NCI-H2171 treated with DMSO at 0.1 percent for 48 hours (cell line): Measurements from ENCODE around the gene DNAJB13.

Source experiments
- DNase-seq: peaks from one replicate; lab custom pipeline; 2025; lab: John Stamatoyannopoulos, UW

Gene DNAJB13

GRCh38 chr11:74000307-74001133, 49.7 kb downstream of the DNAJB13 start:
- no peak for DNase-seq

- DNase-seq, result no peak
These were observed 51.0 kb downstream of the DNAJB13 start for GRCh38 chr11:74001822-74002286.

- no peak for DNase-seq
These were observed 52.0 kb downstream of the DNAJB13 start for GRCh38 chr11:74002832-74003231.

- DNase-seq, result no peak
These were observed 53.3 kb downstream of the DNAJB13 start for GRCh38 chr11:74004046-74004695.

GRCh38 chr11:74004759-74005615, 54.2 kb downstream of the DNAJB13 start:
- DNase-seq, result no peak

DNA sequence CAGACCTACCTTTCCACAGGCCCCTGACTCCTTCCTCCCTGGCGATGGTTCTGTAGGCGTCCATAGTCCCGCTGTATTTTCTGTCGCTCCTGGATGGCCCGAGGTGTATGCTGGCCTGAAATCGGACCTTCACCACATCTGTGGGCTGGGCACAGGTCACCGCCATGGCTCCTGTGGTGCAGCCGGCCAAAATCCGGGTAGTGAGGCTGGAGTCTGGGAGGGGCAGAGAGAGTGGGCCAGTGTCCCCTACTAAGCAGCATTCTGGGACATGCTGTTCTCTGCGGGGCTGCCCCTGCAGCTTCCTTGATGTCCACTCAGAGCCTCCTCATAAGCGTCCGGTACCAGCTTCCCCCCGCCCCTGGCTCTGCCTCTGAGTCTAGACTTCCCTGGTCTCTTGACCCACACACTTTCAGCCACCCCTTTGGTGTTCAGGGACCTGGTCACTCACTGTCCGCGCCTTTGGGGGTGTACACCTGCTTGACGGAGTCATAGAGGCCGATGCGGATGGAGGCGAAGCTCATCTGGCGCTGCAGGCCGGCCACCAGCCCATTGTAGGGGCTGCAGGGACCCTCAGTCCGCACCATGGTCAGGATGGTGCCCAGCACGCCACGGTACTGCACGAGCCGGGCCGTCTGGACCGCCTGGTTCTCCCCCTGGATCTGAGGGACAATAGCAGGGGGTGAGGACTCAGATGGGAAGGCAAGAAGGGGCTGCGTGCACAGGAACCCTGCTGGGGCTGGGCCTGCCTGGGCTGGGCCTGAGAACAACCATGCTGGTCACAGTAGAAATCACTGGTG, 55.1 kb downstream of the DNAJB13 start:
- no peak for DNase-seq

DNA sequence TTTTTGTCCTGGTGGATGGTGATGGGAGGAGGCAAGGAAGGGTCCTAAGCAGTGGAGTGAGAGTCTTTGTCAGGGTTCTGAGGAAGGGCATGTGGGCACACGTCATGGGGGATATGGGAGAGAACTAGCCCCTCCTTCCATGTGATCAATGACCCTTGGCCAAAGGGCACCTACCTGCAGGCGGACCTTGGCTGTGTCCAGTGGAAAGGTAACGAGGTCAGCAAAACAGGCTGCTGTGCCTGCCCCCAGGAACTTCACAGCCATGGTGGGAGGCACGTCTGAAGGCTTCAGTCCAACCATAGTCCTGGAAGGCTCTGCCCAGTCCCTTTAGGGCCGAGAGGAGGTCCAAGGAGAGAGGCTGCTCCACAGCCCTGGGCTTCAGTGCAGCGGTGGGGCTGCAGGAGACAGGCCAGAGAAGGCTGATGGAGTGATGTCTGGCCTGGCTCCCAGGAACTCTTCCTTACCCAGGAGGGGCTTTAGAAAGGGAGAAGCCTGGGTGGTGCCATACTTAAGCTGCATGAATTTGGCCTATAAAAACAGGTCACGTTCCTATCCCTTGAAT, 56.0 kb downstream of the DNAJB13 start:
- no peak for DNase-seq

DNA sequence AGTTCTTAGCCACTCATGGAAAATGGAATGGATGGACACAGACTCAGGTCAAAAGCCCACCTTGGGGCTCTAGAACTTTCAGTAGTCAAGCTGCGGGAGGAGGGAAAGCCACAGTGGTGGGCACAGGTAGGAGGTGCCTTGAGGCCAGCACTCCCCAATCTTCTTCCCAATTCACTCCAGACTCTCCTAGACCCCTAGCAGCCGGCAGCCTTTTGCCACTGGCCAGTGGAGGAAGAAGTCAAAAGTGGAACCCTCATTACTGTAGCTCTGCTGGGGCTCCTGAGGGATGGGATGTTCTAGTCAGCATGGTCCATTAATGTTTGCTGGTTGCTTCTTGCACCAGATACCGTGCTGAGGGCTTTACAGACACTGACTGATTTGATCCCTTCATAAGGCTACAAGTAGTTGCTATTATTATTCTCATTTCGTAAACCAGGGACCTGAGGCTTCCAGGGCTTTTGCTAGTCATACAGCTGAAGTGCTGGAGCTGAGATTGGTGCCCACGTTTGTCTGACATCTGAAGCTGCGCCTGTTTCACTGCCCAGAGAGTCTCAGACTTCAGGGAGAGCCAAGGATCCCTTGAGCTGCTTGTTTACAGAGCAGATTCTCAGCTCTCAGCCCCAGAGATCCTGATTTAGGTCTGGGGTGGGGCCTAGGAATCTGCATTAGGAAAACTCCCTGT, 57.0 kb downstream of the DNAJB13 start:
- no peak for DNase-seq

DNA sequence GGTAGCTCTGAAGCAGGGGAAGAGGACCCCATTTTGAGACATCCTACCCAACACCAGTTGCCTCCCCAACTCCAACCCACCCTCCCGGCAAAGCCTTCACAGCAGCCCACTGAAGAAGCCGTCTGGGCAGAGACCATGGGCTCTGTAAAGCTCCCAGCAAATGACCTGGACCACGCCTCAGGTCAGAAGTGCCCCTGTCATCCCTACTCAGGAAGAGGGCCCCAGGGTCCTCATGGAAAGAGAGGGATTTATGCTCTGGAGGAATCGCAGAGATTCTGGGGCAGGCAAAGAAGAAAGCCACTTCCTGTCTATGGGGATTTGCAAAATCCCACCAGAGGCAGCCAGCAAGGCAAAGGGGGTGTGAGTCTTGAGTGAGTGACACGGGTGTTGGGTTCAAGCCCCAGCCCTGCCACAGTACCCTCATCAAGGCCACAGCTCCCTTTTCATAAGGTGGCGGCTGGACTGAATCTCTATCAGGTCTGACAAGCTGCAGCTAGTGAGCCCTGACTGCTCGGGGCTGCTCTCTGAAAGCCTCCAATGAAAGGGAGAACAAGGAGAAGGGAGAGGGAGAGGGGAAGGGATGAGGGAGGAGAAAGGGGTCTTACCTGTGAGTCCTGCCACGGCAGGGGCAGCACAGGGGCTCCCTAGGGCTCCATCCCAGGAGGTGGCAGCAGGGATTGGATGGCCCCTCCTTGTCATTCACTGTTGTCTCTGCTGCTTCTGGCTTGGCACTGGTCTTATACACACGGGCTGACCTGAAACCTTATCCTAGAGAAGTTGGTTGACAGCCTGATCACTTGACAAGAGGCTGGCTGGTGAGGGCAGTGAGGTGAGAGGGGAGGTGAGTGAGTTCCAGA, 57.8 kb downstream of the DNAJB13 start, which contains the start of gene UCP3:
UCP3 (minus strand) TSS at position 713 of the 857 bp plus-strand sequence. CDS start 2,043 bp downstream, outside the sequence.
- DNase-seq, result no peak

DNA sequence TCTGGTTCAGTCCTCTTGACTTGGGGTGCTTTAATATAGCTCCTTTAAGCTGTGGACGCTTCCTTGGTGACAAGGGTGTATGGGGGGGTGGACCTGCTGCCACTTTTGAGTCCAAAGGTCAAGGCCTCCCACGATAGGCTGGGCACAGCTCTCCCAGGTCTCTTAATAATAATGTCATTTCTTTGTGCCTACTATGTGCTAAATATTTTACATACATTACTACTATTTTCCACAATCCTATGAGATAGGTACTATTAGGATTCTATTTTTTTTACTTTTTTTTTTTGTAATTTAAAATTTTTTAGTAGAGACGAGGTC, 58.4 kb downstream of the DNAJB13 start:
- DNase-seq, result no peak

- no peak for DNase-seq
These were observed 59.0 kb downstream of the DNAJB13 start for GRCh38 chr11:74009675-74010305.

DNA sequence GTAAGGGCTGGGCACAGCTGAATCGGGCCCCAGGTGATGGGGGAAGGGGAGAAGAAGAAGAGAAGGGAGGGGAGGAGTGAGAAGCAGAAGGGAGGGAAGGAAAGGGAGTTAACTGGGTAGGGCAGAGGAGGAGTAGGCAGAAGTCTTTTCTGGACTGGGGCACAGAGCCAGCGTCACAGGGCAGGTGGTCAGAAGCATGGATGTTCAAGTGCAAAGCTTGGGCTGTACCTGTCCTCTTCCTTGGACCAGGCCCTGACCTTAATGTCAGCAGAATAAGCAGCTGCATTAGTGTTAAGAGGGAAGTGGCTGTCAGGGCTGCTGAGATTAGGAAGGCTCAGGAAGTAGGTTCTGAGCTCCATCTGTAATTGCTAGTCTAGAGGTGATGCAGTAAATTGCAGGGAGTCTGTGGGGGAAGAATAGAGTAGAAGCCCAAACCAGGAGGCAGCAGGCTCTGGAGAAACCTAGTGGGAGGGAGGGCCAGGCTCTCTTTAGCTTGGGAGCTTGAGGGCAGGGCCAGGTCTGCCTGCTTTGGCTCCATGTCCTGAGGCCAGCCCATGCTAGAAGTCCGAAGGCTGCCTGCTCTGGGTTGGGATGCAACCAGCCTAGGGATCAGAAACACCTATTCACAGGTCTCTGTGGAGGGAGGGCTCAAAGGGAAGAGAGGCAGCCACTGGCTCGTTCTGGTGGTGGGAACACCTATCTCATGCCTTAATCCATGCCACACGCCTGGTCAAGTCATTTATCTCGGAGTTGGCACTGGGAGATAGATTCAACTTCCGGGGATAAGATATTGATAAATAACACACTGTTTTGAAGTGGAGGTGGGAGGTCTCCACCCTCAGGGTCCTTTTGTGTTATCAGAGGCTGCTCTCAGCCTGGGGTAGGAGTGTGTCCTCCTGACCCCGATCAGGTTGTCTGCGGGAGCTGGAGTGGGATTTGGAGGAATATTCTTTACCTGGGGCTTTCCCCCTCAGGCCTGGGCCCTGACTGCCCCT, 59.8 kb downstream of the DNAJB13 start:
- DNase-seq, result no peak

DNA sequence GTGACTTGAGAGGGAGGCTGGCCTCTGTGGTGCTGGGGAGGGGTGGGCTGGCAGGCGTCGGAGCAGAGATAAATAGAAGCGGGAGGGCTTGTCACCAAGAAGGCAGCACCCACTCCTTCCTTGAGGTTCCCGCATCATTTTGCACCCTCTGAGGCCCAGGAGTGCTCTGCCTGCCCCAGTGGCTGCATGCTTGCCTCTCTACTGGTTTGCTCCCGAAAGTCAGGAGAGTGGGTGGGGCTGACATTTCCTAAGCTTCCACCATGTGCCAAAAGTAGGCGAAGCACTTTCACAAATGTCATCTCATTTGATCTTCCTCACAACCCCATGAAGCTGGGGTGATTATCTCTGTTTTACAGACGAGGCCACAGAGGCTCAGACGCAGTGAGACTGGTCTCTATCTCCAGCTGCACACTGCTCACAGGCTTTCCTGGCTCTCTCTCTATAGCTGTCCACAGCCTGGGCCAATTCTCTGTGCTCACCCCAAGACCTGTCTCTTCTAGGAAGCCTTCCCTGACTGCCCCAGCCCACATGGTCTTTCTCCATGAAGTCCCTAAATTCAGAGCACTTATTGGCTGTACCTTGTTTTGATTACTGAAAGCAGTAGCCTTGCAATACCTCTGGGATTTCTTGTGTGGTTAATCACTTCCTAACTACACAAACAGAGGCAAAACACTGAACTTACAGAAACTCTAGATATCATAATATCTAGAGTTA, 60.7 kb downstream of the DNAJB13 start:
- no peak for DNase-seq

DNA sequence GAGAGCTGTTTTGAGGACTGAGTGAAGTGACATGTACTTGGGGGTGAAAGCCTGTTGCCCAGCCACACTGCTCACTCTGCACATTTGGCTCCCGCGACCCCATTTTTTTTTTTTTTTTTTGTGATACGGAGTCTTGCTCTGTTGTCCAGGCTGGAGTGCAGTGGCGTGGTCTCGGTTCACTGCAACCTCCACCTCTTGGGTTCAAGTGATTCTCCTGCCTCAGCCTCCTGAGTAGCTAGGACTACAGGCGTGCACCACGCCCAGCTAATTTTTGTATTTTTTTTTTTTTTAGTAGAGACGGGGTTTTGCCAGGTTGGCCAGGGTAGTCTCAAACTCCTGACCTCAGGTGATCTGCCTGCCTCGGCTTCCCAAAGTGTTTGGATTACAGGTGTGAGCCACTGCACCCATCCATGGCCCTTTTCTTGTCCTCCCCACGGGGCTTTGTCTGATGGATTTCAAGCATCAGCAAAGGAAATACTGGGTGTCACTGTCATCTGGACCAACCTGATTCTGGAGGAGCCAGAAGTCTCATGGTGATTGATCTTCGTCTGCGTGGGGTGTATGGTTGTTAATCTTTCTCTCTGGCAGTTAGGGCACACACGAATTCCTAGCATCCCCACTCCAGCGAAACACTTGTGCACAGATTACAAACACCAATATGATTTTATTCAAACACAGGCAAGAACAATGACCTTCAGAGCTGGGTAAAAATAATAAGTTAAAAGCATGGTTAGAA, 61.4 kb downstream of the DNAJB13 start:
- no peak for DNase-seq

DNA sequence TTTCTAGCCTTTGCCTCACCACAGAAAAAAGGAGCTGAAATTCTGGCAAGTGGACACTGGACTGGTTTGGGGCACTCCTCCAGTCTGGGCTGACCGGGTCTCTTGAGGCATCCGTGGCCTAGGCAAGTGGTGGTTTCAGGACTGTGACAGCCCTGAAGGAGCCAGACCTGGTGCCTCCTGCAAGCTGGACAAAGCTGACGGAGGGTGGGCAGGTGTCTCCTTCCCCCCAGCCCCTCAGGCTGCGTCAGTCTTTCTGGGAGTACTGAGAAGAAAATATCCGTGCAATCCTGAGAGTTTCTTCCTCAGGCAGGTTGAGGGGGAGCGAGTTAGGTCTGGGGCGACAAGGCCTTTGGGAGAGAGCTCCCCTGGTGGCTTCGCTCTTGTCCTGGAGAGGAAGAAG, 62.3 kb downstream of the DNAJB13 start:
- DNase-seq, result no peak

DNA sequence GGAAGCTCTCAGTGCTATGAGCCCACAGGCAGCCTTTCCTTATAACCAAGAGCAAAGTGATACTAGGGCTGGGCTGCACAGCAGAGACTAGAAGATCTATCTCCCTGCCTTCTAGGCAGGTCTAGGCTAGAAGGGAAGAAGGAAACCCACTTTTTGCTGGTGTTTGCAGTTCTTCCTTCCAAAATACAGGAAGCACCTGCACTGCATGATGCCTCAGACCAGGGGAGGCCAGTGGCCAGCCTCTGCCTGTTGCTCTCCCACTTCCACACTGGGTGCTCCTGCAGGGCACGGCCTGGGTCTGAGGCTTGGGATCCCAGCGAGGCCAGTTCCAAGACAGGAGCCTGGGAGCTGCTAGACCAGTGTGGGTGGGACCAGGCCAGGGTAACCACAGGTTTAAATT, 64.1 kb downstream of the DNAJB13 start:
- no peak for DNase-seq
